Osteoblast (primary cell): ENCODE results near the gene LHX3. TPM values are rescaled to one million over a fixed set of nuclear protein-coding genes. Genes with fewer than 3 reads are reported as not detected.

Experiments
- DNase-seq: peaks from one replicate; pipeline ENCODE4 v3.0.0; 2011; ENCODE audit warnings: low spot score, mixed read lengths; ENCODE audit not compliant: insufficient read length; ENCODE audit errors: missing footprints
- H2AFZ ChIP-seq: 2 replicates; pipeline ENCODE4 v1.6.0; 2011; ENCODE audit warnings: mild to moderate bottlenecking, low read length
- H3K27ac ChIP-seq: 2 replicates; pipeline ENCODE4 v1.5.1; 2011; ENCODE audit warnings: mild to moderate bottlenecking, low read depth, low read length, moderate library complexity
- H3K27me3 ChIP-seq: 2 replicates; pipeline ENCODE4 v1.6.0; 2012; ENCODE audit warnings: mild to moderate bottlenecking, control low read depth, inconsistent platforms, low read length, moderate library complexity; ENCODE audit not compliant: insufficient read depth
- H3K36me3 ChIP-seq: 2 replicates; pipeline ENCODE4 v1.5.1; 2011; ENCODE audit warnings: mild to moderate bottlenecking, low read length, control low read depth, moderate library complexity; ENCODE audit not compliant: insufficient read depth
- H3K4me1 ChIP-seq: 2 replicates; pipeline ENCODE4 v1.5.1; 2011; ENCODE audit warnings: mild to moderate bottlenecking, low read length, control low read depth, moderate library complexity; ENCODE audit not compliant: insufficient read depth
- H3K4me2 ChIP-seq: 2 replicates; pipeline ENCODE4 v1.6.0; 2011; ENCODE audit warnings: mild to moderate bottlenecking, low read length; ENCODE audit not compliant: insufficient read depth
- H3K4me3 ChIP-seq: fragments of 200-600 bp; sonication (generic); 3 replicates; pipeline ENCODE4 v1.5.1; 2012; ENCODE audit warnings: mild to moderate bottlenecking, low read length, inconsistent platforms; ENCODE audit not compliant: insufficient read depth
- H3K79me2 ChIP-seq: 2 replicates; pipeline ENCODE4 v1.6.0; 2012; ENCODE audit warnings: mild to moderate bottlenecking, low read length, control low read depth, inconsistent platforms; ENCODE audit not compliant: insufficient read depth
- H3K9me3 ChIP-seq: 2 replicates; pipeline ENCODE4 v1.5.1; 2011; ENCODE audit warnings: low read depth, low read length, control low read depth
- H4K20me1 ChIP-seq: 2 replicates; pipeline ENCODE4 v1.6.0; 2012; ENCODE audit warnings: mild to moderate bottlenecking, low read length, control low read depth; ENCODE audit not compliant: insufficient read depth
- CTCF ChIP-seq: IDR thresholded peaks from 2 replicates; pipeline ENCODE4 v1.5.1; 2011; ENCODE audit warnings: mild to moderate bottlenecking, low read depth, low read length, moderate library complexity; ENCODE audit errors: extremely low read depth
- total RNA-seq: library from RNA; depleted of rRNA; stranded (reverse); fragments of >200 nt; gene quantifications from 2 replicates; pipeline ENCODE4 v1.2.3, GENCODE V29; 2012

LHX3 gene
- total RNA-seq, 1 donor = not detected

GRCh38 chr9:136222166-136222905 is 17.4 kb upstream of the LHX3 start:
- Histone ChIP-seq H3K27me3 (no peaks in the 10 kb centered on the region), H3K4me1 (no peaks in the 10 kb centered on the region), H4K20me1 (peaks cover 39% of the 10 kb centered on the region), H2AFZ (no peak overlapping the region), H3K27ac (no peak overlapping the region), H3K4me2 (no peak overlapping the region), H3K79me2 (peaks cover 6% of the 10 kb centered on the region), H3K36me3 (peaks cover 10% of the 10 kb centered on the region), H3K9me3 (no peaks in the 10 kb centered on the region), H3K4me3 (no peak overlapping the region)
- TF ChIP-seq CTCF = no peak
- no peak for DNase-seq

- Histone ChIP-seq H2AFZ (no peak overlapping the region), H3K4me3 (no peak overlapping the region), H3K27ac (no peak overlapping the region), H4K20me1 (peaks cover 24% of the 10 kb centered on the region), H3K4me2 (no peak overlapping the region), H3K4me1 (no peaks in the 10 kb centered on the region), H3K79me2 (no peaks in the 10 kb centered on the region), H3K9me3 (no peaks in the 10 kb centered on the region), H3K27me3 (no peaks in the 10 kb centered on the region), H3K36me3 (peaks cover 20% of the 10 kb centered on the region)
- TF ChIP-seq CTCF = no peak
- no peak for DNase-seq
Observed at GRCh38 chr9:136220017-136220729, 15.2 kb upstream of the LHX3 start.

- Histone ChIP-seq H3K27me3 (no peaks in the 10 kb centered on the region), H3K4me2 (no peak overlapping the region), H3K27ac (no peak overlapping the region), H4K20me1 (peaks cover 22% of the 10 kb centered on the region), H3K36me3 (peaks cover 22% of the 10 kb centered on the region), H3K4me1 (no peaks in the 10 kb centered on the region), H2AFZ (no peak overlapping the region), H3K4me3 (no peak overlapping the region), H3K79me2 (no peaks in the 10 kb centered on the region), H3K9me3 (no peaks in the 10 kb centered on the region)
- TF ChIP-seq CTCF = no peak
- no peak for DNase-seq
Observed at GRCh38 chr9:136219276-136219675, 14.3 kb upstream of the LHX3 start.

GRCh38 chr9:136218673-136219072 is 13.7 kb upstream of the LHX3 start:
- no peak for DNase-seq
- H3K79me2 ChIP-seq = no peaks in the 10 kb centered on the region
- no peak for TF ChIP-seq CTCF
- H3K4me2 ChIP-seq = no peak overlapping the region
- H3K4me3 ChIP-seq = no peak overlapping the region
- peaks cover 28% of the 10 kb centered on the region for H3K36me3 ChIP-seq
- no peaks in the 10 kb centered on the region for H3K9me3 ChIP-seq
- no peak overlapping the region for H2AFZ ChIP-seq
- peaks cover 22% of the 10 kb centered on the region for H4K20me1 ChIP-seq
- no peak overlapping the region for H3K27ac ChIP-seq
- no peaks in the 10 kb centered on the region for H3K27me3 ChIP-seq
- H3K4me1 ChIP-seq = no peaks in the 10 kb centered on the region
